SU-DHL-6 (cell line): ENCODE data around the gene ITSN1.

Experiments used
- H2AFZ ChIP-seq: fragments of 200-600 bp; sonication (generic); 2 replicates; pipeline ENCODE4 v1.6.1; 2014; ENCODE audit warnings: low read depth, mild to moderate bottlenecking, moderate library complexity, mixed read lengths, antibody characterized with exemption, low read length; ENCODE audit not compliant: severe bottlenecking
- H3F3A ChIP-seq: fragments of 200-600 bp; shearing (Covaris generic); 2 replicates; pipeline ENCODE4 v1.6.0; 2016; ENCODE audit warnings: antibody characterized with exemption, mild to moderate bottlenecking; ENCODE audit not compliant: insufficient read depth
- H3K27ac ChIP-seq: fragments of 200-600 bp; sonication (generic); 2 replicates; pipeline ENCODE4 v1.5.1; 2016; ENCODE audit warnings: low read depth, mild to moderate bottlenecking, low read length, moderate library complexity, mixed read lengths
- H3K27me3 ChIP-seq: fragments of 200-600 bp; sonication (generic), shearing (Covaris generic); 2 replicates; pipeline ENCODE4 v1.6.0; 2014; ENCODE audit warnings: mild to moderate bottlenecking, low read length
- H3K36me3 ChIP-seq: fragments of 200-600 bp; sonication (generic); 2 replicates; pipeline ENCODE4 v1.6.1; 2014; ENCODE audit warnings: mild to moderate bottlenecking, low read length, mixed read lengths
- H3K4me2 ChIP-seq: fragments of 300-600, 200-600 bp; shearing (Covaris generic), sonication (generic); 2 replicates; pipeline ENCODE4 v1.6.0; 2014; ENCODE audit warnings: low read length, low read depth, mild to moderate bottlenecking; ENCODE audit not compliant: poor library complexity, severe bottlenecking
- H3K4me3 ChIP-seq: fragments of 200-600 bp; sonication (generic); 2 replicates; pipeline ENCODE4 v1.5.1; 2014; ENCODE audit warnings: antibody characterized with exemption, low read length, mild to moderate bottlenecking, mixed read lengths; ENCODE audit not compliant: insufficient read depth, poor library complexity, severe bottlenecking
- H3K79me2 ChIP-seq: fragments of 200-600 bp; sonication (generic); 2 replicates; pipeline ENCODE4 v1.6.1; 2014; ENCODE audit warnings: mild to moderate bottlenecking, low read length, moderate library complexity; ENCODE audit not compliant: insufficient read depth
- H3K9ac ChIP-seq: fragments of 200-600 bp; sonication (generic); 2 replicates; pipeline ENCODE4 v1.7.0; 2014; ENCODE audit warnings: mild to moderate bottlenecking, low read length
- H3K9me2 ChIP-seq: fragments of 200-600 bp; sonication (generic); replicated peaks from 2 replicates; pipeline ENCODE4 v1.6.1; 2014; ENCODE audit warnings: low read length; ENCODE audit not compliant: insufficient read depth
- H3K9me3 ChIP-seq: fragments of 200-600 bp; sonication (generic); 2 replicates; pipeline ENCODE4 v1.6.1; 2014; ENCODE audit warnings: low read length, mixed read lengths; ENCODE audit not compliant: insufficient read depth
- H4K20me1 ChIP-seq: fragments of 200-600 bp; sonication (generic); 2 replicates; pipeline ENCODE4 v1.6.1; 2014; ENCODE audit warnings: low read depth, mild to moderate bottlenecking, antibody characterized with exemption, low read length, moderate library complexity, mixed read lengths
- EZH2phosphoT487 ChIP-seq: fragments of 200-600 bp; sonication (generic), shearing (Covaris generic); conservative IDR thresholded peaks from 2 replicates; pipeline ENCODE4 v1.6.1; 2018; ENCODE audit warnings: mild to moderate bottlenecking, antibody characterized with exemption, low read length, moderate library complexity, mixed read lengths
- TF ChIP-seq, protein P1 (sequence below): fragments of 200-600 bp; sonication (generic); IDR thresholded peaks from one replicate; pipeline ENCODE4 v1.5.1; 2017; ENCODE audit warnings: antibody characterized with exemption, mild to moderate bottlenecking, low read length, moderate library complexity; ENCODE audit not compliant: insufficient read depth, poor library complexity, severe bottlenecking

The ITSN1 gene

DNA sequence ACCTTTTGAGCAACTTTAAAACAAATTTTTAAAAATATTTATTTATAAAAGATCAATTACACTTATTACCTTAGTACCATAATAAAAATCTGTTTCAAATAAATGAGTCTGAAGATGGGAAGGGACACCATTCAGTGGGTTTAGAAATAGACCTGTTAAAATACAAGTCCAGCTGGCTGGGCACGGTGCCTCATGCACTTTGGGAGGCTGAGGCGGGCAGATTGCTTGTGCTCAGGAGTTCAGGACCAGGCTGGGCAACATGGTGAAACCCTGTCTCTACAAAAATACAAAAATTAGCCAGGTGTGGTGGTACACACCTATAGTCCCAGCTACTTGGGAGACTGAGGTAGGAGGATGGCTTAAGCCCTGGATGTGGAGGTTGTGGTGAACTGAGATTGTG is 57.0 kb downstream of the ITSN1 start:
- Histone ChIP-seq H3K27me3 (no peaks in the 10 kb centered on the region), H3K79me2 (no peaks in the 10 kb centered on the region), H3F3A (no peaks in the 10 kb centered on the region), H2AFZ (no peak overlapping the region), H3K9me3 (no peaks in the 10 kb centered on the region), H3K27ac (no peak overlapping the region), H3K4me2 (no peak overlapping the region), H3K9me2 (no peaks in the 10 kb centered on the region), H3K36me3 (no peaks in the 10 kb centered on the region), H4K20me1 (no peaks in the 10 kb centered on the region), H3K4me3 (no peak overlapping the region), H3K9ac (no peak overlapping the region)
- TF ChIP-seq EZH2phosphoT487, result no peak
- TF ChIP-seq, protein P1, sequence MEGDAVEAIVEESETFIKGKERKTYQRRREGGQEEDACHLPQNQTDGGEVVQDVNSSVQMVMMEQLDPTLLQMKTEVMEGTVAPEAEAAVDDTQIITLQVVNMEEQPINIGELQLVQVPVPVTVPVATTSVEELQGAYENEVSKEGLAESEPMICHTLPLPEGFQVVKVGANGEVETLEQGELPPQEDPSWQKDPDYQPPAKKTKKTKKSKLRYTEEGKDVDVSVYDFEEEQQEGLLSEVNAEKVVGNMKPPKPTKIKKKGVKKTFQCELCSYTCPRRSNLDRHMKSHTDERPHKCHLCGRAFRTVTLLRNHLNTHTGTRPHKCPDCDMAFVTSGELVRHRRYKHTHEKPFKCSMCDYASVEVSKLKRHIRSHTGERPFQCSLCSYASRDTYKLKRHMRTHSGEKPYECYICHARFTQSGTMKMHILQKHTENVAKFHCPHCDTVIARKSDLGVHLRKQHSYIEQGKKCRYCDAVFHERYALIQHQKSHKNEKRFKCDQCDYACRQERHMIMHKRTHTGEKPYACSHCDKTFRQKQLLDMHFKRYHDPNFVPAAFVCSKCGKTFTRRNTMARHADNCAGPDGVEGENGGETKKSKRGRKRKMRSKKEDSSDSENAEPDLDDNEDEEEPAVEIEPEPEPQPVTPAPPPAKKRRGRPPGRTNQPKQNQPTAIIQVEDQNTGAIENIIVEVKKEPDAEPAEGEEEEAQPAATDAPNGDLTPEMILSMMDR, result no peak

DNA sequence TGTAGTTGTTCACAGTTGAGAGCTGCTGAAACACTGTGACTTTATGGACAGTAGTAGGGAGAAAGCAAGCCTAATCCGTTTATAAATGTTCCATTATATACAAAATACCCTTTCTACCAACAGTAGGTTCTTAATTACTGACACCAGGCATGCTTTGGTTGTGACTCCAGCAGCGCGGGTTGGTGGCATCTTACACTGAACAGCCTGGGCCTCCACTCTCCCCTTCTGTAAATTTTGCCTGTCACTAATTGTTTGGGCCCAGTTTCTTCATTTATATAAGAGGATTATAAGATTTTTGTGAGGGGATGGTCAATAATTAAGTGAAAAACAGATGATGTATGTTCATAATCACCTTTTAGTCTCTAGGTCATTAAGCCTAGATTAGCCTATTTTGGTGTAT is 58.2 kb downstream of the ITSN1 start:
- no peak overlapping the region for H3K4me2 ChIP-seq
- no peaks in the 10 kb centered on the region for H3F3A ChIP-seq
- no peaks in the 10 kb centered on the region for H3K9me3 ChIP-seq
- H3K27me3 ChIP-seq, result no peaks in the 10 kb centered on the region
- no peak overlapping the region for H2AFZ ChIP-seq
- H4K20me1 ChIP-seq, result no peaks in the 10 kb centered on the region
- TF ChIP-seq, protein P1, result no peak
- no peak for TF ChIP-seq EZH2phosphoT487
- no peak overlapping the region for H3K9ac ChIP-seq
- no peak overlapping the region for H3K27ac ChIP-seq
- no peaks in the 10 kb centered on the region for H3K36me3 ChIP-seq
- H3K9me2 ChIP-seq, result no peaks in the 10 kb centered on the region
- H3K79me2 ChIP-seq, result no peaks in the 10 kb centered on the region
- H3K4me3 ChIP-seq, result no peak overlapping the region

- H3K27ac ChIP-seq, result no peak overlapping the region
- H2AFZ ChIP-seq, result no peak overlapping the region
- H3K9ac ChIP-seq, result no peak overlapping the region
- H3K36me3 ChIP-seq, result no peaks in the 10 kb centered on the region
- H4K20me1 ChIP-seq, result no peaks in the 10 kb centered on the region
- H3K27me3 ChIP-seq, result no peaks in the 10 kb centered on the region
- H3K79me2 ChIP-seq, result no peaks in the 10 kb centered on the region
- H3F3A ChIP-seq, result no peaks in the 10 kb centered on the region
- H3K4me2 ChIP-seq, result no peak overlapping the region
- H3K9me3 ChIP-seq, result peaks cover 5% of the 10 kb centered on the region; the same call in 1 of the 2 replicates
- no peak overlapping the region for H3K4me3 ChIP-seq
- no peaks in the 10 kb centered on the region for H3K9me2 ChIP-seq
- TF ChIP-seq, protein P1, result no peak
- no peak for TF ChIP-seq EZH2phosphoT487
These were observed 61.7 kb downstream of the ITSN1 start for GRCh38 chr21:33703750-33704606.
